ENCODE measurements around the gene AARS2. TPM values are rescaled to one million over a fixed set of nuclear protein-coding genes. Genes with fewer than 3 reads are reported as not detected.

The AARS2 gene
- total and polyA plus RNA-seq, 9 of the 15 experiments (the other 6 are each of a cell fraction or from before 2014, with no cell fraction given), result 0.97 to 34.0 (median 18.3) TPM

- H3K79me2 ChIP-seq (ENCODE audit: control insufficient read depth, insufficient read depth, low read length), result peaks cover 17% of the 10 kb centered on the region
- ATAC-seq (peak; percentile 56), DNase-seq (ENCODE audit: extremely low read depth in 1 of 4, low spot score in 3 of 4) (peak; percentile 76 to 79 (median 78)), FAIRE-seq (peak; percentile 92)
- no peak overlapping the region for H3K9ac ChIP-seq (ENCODE audit: insufficient read depth in 1 of 2, low read depth in 2 of 2, low read length in 2 of 2)
- no peak overlapping the region for H3K4me3 ChIP-seq
- in situ Hi-C loops (cut with MboI), result loop anchor here (5.0 kb wide), 1 partner anchor 74 kb away; the partner anchor contains the start of gene SPATS1
- H3K4me1 ChIP-seq (replicated peaks in 1 of 2; ENCODE audit: control insufficient read depth in 2 of 2, insufficient read depth in 2 of 2, low read length in 2 of 2), result peaks cover 15 to 34% of the 10 kb centered on the region in 2 experiments; a peak in 4 of 5 replicates
- no peaks in the 10 kb centered on the region for H3K9me1 ChIP-seq (ENCODE audit: control insufficient read depth, insufficient read depth, low read length)
- CTCF ChIA-PET (ENCODE audit: low intra/inter-chr PET ratio), result interaction anchor here (0.7 to 4.6 kb wide), 5 partner anchors 30 to 188 kb away, joined by 3 to 61 read pairs (median 5); no protein-coding TSS in a partner anchor
- peaks cover 33 to 38% of the 10 kb centered on the region in 2 experiments for H3K27me3 ChIP-seq (ENCODE audit: control insufficient read depth in 2 of 2, insufficient read depth in 2 of 2, low read length in 2 of 2)
- no peak overlapping the region for H3K27ac ChIP-seq (ENCODE audit: extremely low read depth, low read depth, low read length)
- no peaks in the 10 kb centered on the region for H3K9me3 ChIP-seq (replicated peaks; ENCODE audit: control insufficient read depth, insufficient read depth, low read depth, low read length)
- H2AFZ ChIP-seq (ENCODE audit: low read depth, low read length), result no peak overlapping the region
- POLR2A ChIA-PET, result interaction anchor here (0.6 to 8.2 kb wide), 16 partner anchors 12 to 639 kb away, joined by 3 to 69 read pairs (median 4); partner anchors contain the start of genes AARS2 and HSP90AB1
- no TSS peak for BruUV-seq (replicated peaks)
- no peaks in the 10 kb centered on the region for H3K36me3 ChIP-seq (ENCODE audit: control insufficient read depth, insufficient read depth, low read length)
- 1% methylated on average over 5 of the region's 5 CpGs for WGBS (ENCODE audit: insufficient coverage, low coverage, missing lambda C conversion rate)
- peaks cover 3% of the 10 kb centered on the region; the same call in 1 of the 2 replicates for H4K20me1 ChIP-seq (replicated peaks; ENCODE audit: control insufficient read depth, insufficient read depth, low read length)
- no peak overlapping the region for H3K4me2 ChIP-seq (ENCODE audit: insufficient read depth, low read length)
- intact Hi-C loops (cut with micrococcal nuclease), result loop anchor here (1.0 to 5.0 kb wide), 4 partner anchors 36 to 189 kb away; no protein-coding TSS in a partner anchor
- TF ChIP-seq REST (IDR thresholded peaks at IDR 0.05; ENCODE audit: borderline replicate concordance) (peak; percentile 85), REST (CRISPR knock-in tag; IDR thresholded peaks at IDR 0.05; ENCODE audit: low read depth) (no peak), NR2C2 (CRISPR knock-in tag; IDR thresholded peaks at IDR 0.05) (peak; percentile 22; the same call in 1 of the 2 replicates), NR2C2 (tag; IDR thresholded peaks at IDR 0.05) (no peak), NR4A1 (CRISPR knock-in tag; IDR thresholded peaks at IDR 0.05) (no peak), NR4A1 (tag; IDR thresholded peaks at IDR 0.05) (no peak), CREM (IDR thresholded peaks at IDR 0.05; ENCODE audit: low read depth) (0 out of 2 replicates have a peak, but pooled peaks have one; percentile 38), ZFP36 (IDR thresholded peaks at IDR 0.05; ENCODE audit: low read depth, low read length, partially characterized antibody) (no peak), ZNF511 (CRISPR knock-in tag; IDR thresholded peaks at IDR 0.05) (no peak), KLF16 (IDR thresholded peaks at IDR 0.05) (peak; percentile 75), ERF (CRISPR knock-in tag; IDR thresholded peaks at IDR 0.05) (no peak), HMG20B (CRISPR knock-in tag; IDR thresholded peaks at IDR 0.05) (no peak), JUN (IDR thresholded peaks at IDR 0.05; ENCODE audit: borderline replicate concordance, low read depth, low read length) (0 out of 2 replicates have a peak, but pooled peaks have one; percentile 8), JUN (CRISPR knock-in tag; IDR thresholded peaks at IDR 0.05; ENCODE audit: borderline replicate concordance) (no peak)
Measured at GRCh38 chr6:44268095-44268628, 45.0 kb downstream of the AARS2 start.
